NCI-H524 treated with DMSO at 0.1 percent for 48 hours (cell line): ENCODE measurements around the gene SEMA4D.
A peak's percentile ranks its signal among the peaks of the same experiment; 100 is the strongest.

Source experiments
- DNase-seq: peaks from one replicate; lab custom pipeline; 2025; lab: John Stamatoyannopoulos, UW

Gene SEMA4D

DNA sequence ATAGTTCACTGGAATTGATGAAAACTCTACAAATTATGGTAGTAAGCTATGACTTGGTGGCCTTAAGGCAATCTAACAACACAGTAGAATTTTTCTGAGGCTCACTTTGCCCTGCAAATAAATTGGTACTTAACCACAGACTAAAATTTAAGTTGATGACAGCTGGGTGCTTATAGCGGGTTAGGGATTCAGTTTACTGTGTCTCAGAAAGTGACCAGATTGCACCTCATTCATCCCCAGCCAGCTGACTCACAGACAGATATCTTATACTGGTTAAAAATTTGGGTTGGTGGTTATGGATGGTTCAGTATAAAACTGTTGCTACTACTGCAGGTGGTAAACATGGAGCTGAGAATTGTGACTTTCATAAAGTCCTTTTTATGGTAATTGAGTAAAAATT lies 184.1 kb downstream of the SEMA4D start:
- peak; percentile 17 for DNase-seq

DNA sequence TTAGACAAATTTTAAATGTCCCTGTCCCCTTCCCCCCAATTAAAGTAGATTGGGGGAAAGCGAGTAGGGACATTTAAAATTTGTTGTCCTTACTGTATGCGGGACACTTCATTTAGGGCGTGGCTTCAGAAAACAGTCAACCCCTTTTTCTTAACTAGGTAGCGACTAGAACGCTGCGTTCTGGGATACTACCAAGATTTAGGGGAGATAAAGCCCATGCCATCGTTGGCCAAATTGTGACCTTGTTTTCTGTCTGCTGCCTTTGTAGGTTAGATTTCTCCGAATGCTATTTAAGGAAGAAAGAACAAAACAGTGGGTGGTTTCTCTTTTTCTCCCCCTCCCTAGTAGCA lies 185.7 kb downstream of the SEMA4D start:
- DNase-seq = no peak

DNA sequence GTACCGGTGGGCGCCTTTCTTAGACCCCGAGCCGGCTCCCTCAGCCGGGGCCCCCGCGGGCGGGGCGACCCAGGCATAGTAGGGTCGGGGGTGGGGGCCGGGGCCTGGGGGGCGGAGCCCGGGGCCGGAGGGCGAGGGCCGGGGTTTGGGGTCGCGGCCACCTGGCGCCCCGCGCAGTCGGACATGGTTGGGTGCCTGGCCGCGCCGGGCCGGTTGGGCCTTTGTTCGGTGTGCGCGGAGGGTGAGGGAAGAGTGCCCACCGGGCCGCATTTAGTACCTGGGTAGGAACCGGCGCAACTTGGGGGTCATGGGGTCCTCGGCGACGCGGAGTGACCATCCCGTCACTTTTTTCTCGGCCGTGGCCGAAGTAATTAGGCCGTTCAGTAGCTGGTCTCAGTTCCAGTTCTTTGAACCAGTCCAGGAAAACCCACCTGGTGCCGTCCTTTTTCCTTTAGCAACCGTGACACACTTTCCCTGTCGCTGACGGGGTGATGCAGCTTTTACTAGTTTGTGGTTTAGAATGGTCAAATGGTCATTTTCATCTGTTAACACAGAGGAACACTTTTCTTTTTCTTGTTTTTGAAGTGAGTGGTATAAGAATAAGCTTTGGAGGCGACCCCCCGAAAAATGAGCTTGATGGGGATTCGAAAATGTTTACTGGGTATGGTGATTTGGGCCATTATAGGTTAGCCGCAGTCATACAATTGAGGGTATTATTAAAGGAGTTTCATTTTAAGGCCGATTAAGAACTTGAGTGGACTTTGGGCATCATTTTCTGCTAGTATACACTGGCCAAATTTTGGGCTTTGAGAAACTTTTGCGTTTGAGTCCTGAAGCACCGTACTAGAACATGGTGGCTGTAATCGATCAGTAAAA lies 186.3 kb downstream of the SEMA4D start:
- DNase-seq = no peak
